SHP77 (cell line): Measurements from ENCODE around the gene KRTAP6-2.

ENCODE experiments used
- DNase-seq, 2 experiments: peaks; one replicate each; lab custom pipeline; 2025; lab: John Stamatoyannopoulos, UW

Gene KRTAP6-2

GRCh38 chr21:30567617-30568016 lies 31.1 kb downstream of the KRTAP6-2 start:
- DNase-seq: no peak

GRCh38 chr21:30563630-30564029 lies 35.1 kb downstream of the KRTAP6-2 start:
- DNase-seq: no peak

GRCh38 chr21:30563072-30563471 lies 35.6 kb downstream of the KRTAP6-2 start:
- no peak for DNase-seq

DNA sequence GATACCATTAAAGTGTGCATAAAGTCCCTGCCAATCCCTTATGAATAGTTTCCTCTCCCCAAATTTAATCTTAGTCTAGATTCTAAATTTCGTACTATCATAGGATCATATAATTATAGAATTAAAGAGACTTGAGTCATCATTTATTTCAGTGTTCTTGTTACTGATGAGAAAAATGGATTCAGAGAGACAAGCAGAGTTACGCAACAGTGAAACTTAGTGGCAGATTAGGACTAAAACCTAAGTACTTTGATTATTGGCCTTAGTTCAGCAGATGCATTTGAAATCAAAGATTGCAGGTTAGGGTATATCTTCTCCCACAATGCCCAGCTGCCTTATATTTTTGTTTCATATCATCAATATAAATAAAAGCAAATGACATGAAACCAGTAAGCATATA lies 36.7 kb downstream of the KRTAP6-2 start:
- no peak for DNase-seq

GRCh38 chr21:30561264-30561895 lies 37.3 kb downstream of the KRTAP6-2 start, which contains the start of gene KRTAP19-7:
Gene KRTAP19-7 (minus strand): TSS chr21:30561314. CDS start chr21:30561289, 25 bp downstream.
- DNase-seq: no peak

GRCh38 chr21:30555095-30555494 lies 43.6 kb downstream of the KRTAP6-2 start:
- DNase-seq: no peak

GRCh38 chr21:30552782-30553181 lies 45.9 kb downstream of the KRTAP6-2 start:
- DNase-seq: no peak
